Esophagus squamous epithelium (tissue), 5 donors: Measurements from ENCODE around the gene HSPA1B. TPM values are rescaled to one million over a fixed set of nuclear protein-coding genes. Genes with fewer than 3 reads are reported as not detected.

ENCODE experiments used
- DNase-seq: peaks from one replicate; lab custom pipeline; 2025; lab: John Stamatoyannopoulos, UW
- H3K27ac ChIP-seq, 4 donors: fragments of 200-600 bp; sonication (generic); one replicate each; pipeline ENCODE4 v1.5.1; 2016 to 2019; ENCODE audit warnings: mild to moderate bottlenecking in 1 of 4
- H3K27me3 ChIP-seq, 4 donors: fragments of 200-600 bp; sonication (generic); 1 replicate in 3 of 4; 2 replicates in 1 of 4; pipeline versions ENCODE4 v1.5.1 to v1.6.0; 2017 to 2021; ENCODE audit warnings: antibody characterized with exemption in 1 of 4
- H3K36me3 ChIP-seq, 3 donors: fragments of 200-600 bp; sonication (generic); one replicate each; pipeline ENCODE4 v1.5.1; 2016 to 2019
- H3K4me1 ChIP-seq, 3 donors: fragments of 200-600 bp; sonication (generic); one replicate each; pipeline ENCODE4 v1.5.1; 2017 to 2019
- H3K4me3 ChIP-seq, 4 donors: fragments of 200-600 bp; sonication (generic); 1 replicate in 3 of 4; 2 replicates in 1 of 4; pipeline ENCODE4 v1.5.1; 2016 to 2019; ENCODE audit warnings: mild to moderate bottlenecking in 2 of 4, moderate library complexity in 1 of 4
- H3K9me3 ChIP-seq, 3 donors: fragments of 200-600 bp; sonication (generic); one replicate each; pipeline ENCODE4 v1.5.1; 2016 to 2019
- POLR2A ChIP-seq, 4 donors: fragments of 450-650 bp; IDR thresholded peaks; one replicate each; pipeline ENCODE4 v1.6.1; 2017; ENCODE audit warnings: antibody characterized with exemption in 4 of 4, mild to moderate bottlenecking in 4 of 4, moderate library complexity in 3 of 4
- WGBS, 2 donors: methylation state at CpG; one replicate each; pipeline ENCODE4 v1.1.5; 2018; 5-methylcytosine and 5-hydroxymethylcytosine counted together
- intact Hi-C: fragments of 100-400 bp; cut with DNase I; formaldehyde crosslinking; loops from one replicate; pipeline ENCODE4 v1.15.0; 2022
- total RNA-seq, 4 donors: library from RNA; depleted of rRNA; stranded (reverse); fragments of >200 nt; gene quantifications; one replicate each; pipeline ENCODE4 v1.1.0, GENCODE V29; 2016
- TF ChIP-seq, protein P1 (sequence below), 6 experiments: fragments of 450-650 bp in 4 of 6; fragments of 200-600 bp in 2 of 6; sonication (generic) in 2 of 6; IDR thresholded peaks; one replicate each; pipeline ENCODE4 v1.5.1; 2016 to 2019; ENCODE audit warnings: antibody characterized with exemption in 6 of 6, mild to moderate bottlenecking in 4 of 6, moderate library complexity in 4 of 6
- donor health status: DM: yes; HTN: yes; CAD: no.

Gene HSPA1B
- total RNA-seq, 4 donors from 2014 or later, result 209 to 553 (median 252) TPM

- H3K9me3 ChIP-seq, result no peaks in the 10 kb centered on the region
- H3K4me3 ChIP-seq, result no peak overlapping the region
- no peaks in the 10 kb centered on the region for H3K27me3 ChIP-seq
- intact Hi-C loops, result no loop called here
- TF ChIP-seq POLR2A (IDR thresholded peaks at IDR 0.05), result no peak
- TF ChIP-seq, protein P1, sequence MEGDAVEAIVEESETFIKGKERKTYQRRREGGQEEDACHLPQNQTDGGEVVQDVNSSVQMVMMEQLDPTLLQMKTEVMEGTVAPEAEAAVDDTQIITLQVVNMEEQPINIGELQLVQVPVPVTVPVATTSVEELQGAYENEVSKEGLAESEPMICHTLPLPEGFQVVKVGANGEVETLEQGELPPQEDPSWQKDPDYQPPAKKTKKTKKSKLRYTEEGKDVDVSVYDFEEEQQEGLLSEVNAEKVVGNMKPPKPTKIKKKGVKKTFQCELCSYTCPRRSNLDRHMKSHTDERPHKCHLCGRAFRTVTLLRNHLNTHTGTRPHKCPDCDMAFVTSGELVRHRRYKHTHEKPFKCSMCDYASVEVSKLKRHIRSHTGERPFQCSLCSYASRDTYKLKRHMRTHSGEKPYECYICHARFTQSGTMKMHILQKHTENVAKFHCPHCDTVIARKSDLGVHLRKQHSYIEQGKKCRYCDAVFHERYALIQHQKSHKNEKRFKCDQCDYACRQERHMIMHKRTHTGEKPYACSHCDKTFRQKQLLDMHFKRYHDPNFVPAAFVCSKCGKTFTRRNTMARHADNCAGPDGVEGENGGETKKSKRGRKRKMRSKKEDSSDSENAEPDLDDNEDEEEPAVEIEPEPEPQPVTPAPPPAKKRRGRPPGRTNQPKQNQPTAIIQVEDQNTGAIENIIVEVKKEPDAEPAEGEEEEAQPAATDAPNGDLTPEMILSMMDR (IDR thresholded peaks at IDR 0.05), result no peak
- peaks cover 31 to 80% (median 43%) of the 10 kb centered on the region in 3 donors for H3K36me3 ChIP-seq
- no peak overlapping the region for H3K27ac ChIP-seq
- no peak for DNase-seq
- 84 to 97% methylated on average over 7 to 16 of the region's 20 CpGs for WGBS, 2 donors
- peaks cover 13 to 21% (median 14%) of the 10 kb centered on the region in 3 donors for H3K4me1 ChIP-seq
These were observed 46.9 kb upstream of the HSPA1B start for GRCh38 chr6:31780507-31781243.

DNA sequence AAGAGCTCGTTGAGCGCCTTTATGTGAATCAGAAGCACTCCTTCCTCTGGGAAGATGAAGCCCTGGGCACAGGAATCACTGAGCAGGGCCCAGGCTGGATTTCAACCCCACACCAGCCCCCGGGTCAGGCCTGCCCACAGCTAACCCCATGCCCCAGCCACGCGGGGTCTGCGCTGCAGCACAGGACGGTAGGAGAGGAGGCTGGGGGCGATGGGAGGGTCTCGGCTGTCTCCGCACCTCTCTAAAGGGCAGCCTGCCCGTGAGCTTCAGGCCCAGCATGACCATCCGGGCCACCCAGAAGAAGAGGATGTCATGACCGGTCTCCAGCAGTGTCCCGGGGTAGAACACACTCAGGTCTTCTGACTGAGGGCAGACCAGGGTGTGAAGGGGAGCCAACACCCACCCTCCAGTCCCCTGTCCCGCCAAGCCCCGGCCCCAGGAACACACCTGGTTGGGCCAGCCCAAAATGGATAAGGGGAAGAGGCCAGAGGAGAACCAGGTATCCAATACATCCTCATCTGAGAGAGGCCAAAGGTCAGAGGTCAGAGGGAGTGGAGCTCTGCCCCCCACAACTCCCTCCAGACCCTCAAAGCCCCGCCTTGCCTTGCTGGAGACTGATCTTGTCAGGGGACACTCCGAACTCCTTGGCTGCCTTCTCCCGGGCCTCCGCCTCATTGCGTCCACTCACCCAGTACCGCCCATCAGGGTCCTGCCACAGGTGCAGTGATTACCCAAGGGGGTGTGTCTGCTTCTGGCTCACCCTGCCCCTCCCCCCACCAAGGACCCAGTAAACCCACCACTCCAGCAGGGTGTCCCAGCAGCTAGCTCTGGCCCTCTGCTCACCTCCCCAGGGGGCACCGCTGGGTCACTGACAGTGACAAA is 46.1 kb upstream of the HSPA1B start:
- H3K36me3 ChIP-seq, result peaks cover 31 to 87% (median 45%) of the 10 kb centered on the region in 3 donors
- WGBS, 2 donors, result 100% methylated on average over 1 to 2 of the region's 23 CpGs

GRCh38 chr6:31782126-31782855 is 45.2 kb upstream of the HSPA1B start:
- 80 to 100% methylated on average over 1 to 12 of the region's 32 CpGs for WGBS, 2 donors
- no peaks in the 10 kb centered on the region for H3K27me3 ChIP-seq
- DNase-seq, result no peak
- peaks cover 1 to 5% (median 2%) of the 10 kb centered on the region in 3 donors for H3K4me1 ChIP-seq
- TF ChIP-seq POLR2A (IDR thresholded peaks at IDR 0.05), result no peak
- TF ChIP-seq, protein P1 (IDR thresholded peaks at IDR 0.05), result no peak
- intact Hi-C loops, result no loop called here
- peaks cover 31 to 90% (median 45%) of the 10 kb centered on the region in 3 donors for H3K36me3 ChIP-seq
- H3K9me3 ChIP-seq, result no peaks in the 10 kb centered on the region
- H3K27ac ChIP-seq, result no peak overlapping the region
- no peak overlapping the region for H3K4me3 ChIP-seq

More for the DNA sequence above, 46.1 kb upstream of the HSPA1B start:
- DNase-seq, result no peak
- Histone ChIP-seq H3K27me3 (no peaks in the 10 kb centered on the region), H3K4me3 (no peak overlapping the region), H3K4me1 (peaks cover 9 to 13% (median 11%) of the 10 kb centered on the region in 3 donors), H3K9me3 (no peaks in the 10 kb centered on the region), H3K27ac (no peak overlapping the region)
- intact Hi-C loops, result no loop called here
- TF ChIP-seq, protein P1 (IDR thresholded peaks at IDR 0.05), result no peak
- TF ChIP-seq POLR2A (IDR thresholded peaks at IDR 0.05), result no peak

DNA sequence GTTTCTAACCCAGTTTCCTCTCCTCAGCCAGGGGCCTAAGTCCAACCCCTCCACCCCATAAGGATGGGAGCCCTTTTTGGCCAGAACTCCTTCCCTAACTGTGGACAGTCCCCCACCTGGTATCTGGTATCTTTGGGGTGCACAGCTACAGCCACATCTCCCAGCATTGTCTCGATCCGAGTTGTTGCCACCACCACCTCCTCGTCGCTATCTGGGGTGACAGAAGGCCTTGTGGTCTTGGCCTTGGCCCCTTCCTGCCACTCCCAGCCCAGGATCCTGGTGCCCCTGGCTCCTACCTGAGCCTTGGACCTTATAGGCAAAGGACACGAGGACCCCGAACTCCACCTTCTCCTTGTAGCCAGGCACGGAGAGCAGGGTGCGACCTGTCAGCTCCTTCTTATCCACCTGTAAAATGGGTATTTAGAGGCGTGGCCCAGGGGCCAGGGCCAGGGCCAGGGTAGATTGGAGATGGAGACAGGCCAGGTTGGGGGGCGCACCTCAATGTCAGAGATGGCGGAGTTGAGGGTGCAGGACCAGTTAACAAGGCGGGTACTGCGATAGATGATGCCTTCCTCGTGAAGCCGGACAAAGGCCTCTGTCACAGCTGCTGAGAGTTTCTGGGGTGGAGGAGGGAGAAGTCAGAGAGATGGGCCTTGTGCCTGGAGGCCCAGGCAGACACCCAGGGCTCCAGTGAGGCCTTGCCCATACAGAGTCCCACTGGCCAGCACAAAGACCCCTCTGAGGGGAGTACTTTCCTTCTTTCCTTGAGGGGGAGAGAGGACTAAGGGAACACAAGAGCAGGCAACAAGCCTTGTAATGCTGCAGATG is 43.2 kb upstream of the HSPA1B start:
- 94 to 98% methylated on average over 10 to 13 of the region's 15 CpGs for WGBS, 2 donors
- Histone ChIP-seq H3K27me3 (no peaks in the 10 kb centered on the region), H3K4me1 (no peaks in the 10 kb centered on the region), H3K36me3 (peaks cover 22 to 89% (median 39%) of the 10 kb centered on the region in 3 donors), H3K4me3 (no peak overlapping the region), H3K27ac (no peak overlapping the region), H3K9me3 (no peaks in the 10 kb centered on the region)
- TF ChIP-seq, protein P1 (IDR thresholded peaks at IDR 0.05), result no peak
- no peak for TF ChIP-seq POLR2A (IDR thresholded peaks at IDR 0.05)
- no peak for DNase-seq
- intact Hi-C loops, result no loop called here
